K562 (cell line): ENCODE data around the gene CNRIP1. TPM values are rescaled to one million over a fixed set of nuclear protein-coding genes. Genes with fewer than 3 reads are reported as not detected.

ENCODE experiments used
- CBFA2T3 ChIP-seq: fragments of 450-650 bp; IDR thresholded peaks from 2 replicates; pipeline ENCODE4 v1.6.1; 2017
- CEBPG ChIP-seq, 3 experiments: fragments of 200-800 bp in 1 of 3; sonication (Bioruptor generic) in 1 of 3; sonication (generic) in 1 of 3; formaldehyde crosslinking in 1 of 3; IDR thresholded peaks in 2 of 3; conservative IDR thresholded peaks in 1 of 3; 2 replicates each; pipeline versions ENCODE4 v1.6.1 to v1.8.0; 2016 to 2022; ENCODE audit warnings: missing compliant biosample characterization in 2 of 3, missing genetic modification characterization in 2 of 3, mild to moderate bottlenecking in 1 of 3, missing genetic modification reagents in 1 of 3
- CREB1 ChIP-seq, 2 experiments: sonication (generic) in 1 of 2; formaldehyde crosslinking in 1 of 2; IDR thresholded peaks; 2 replicates each; pipeline versions ENCODE4 v1.6.1 to v1.8.0; 2012 to 2022; ENCODE audit warnings: inconsistent platforms in 1 of 2, mild to moderate bottlenecking in 1 of 2, missing genetic modification reagents in 1 of 2, moderate library complexity in 1 of 2
- FOXP1 ChIP-seq: sonication (generic); formaldehyde crosslinking; IDR thresholded peaks from 2 replicates; pipeline ENCODE4 v1.8.0; 2022; ENCODE audit warnings: mild to moderate bottlenecking, missing genetic modification reagents
- JUND ChIP-seq, 2 experiments: IDR thresholded peaks; 2 replicates in 1 of 2; 3 replicates in 1 of 2; pipeline ENCODE4 v1.6.1; 2011; ENCODE audit warnings: borderline replicate concordance in 2 of 2, low read depth in 2 of 2, low read length in 2 of 2, improper control_type of control experiment in 1 of 2, missing biosample characterization in 1 of 2, missing genetic modification characterization in 1 of 2, missing genetic modification reagents in 1 of 2
- KLF16 ChIP-seq: IDR thresholded peaks from 2 replicates; pipeline ENCODE4 v1.6.1; 2016; ENCODE audit warnings: antibody characterized with exemption
- MAFF ChIP-seq: IDR thresholded peaks from 2 replicates; pipeline ENCODE4 v1.6.1; 2012; ENCODE audit warnings: low read length, improper control_type of control experiment
- RCOR1 ChIP-seq, 2 experiments: IDR thresholded peaks; 2 replicates each; pipeline ENCODE4 v1.6.1; 2012; ENCODE audit warnings: low read depth in 2 of 2, low read length in 2 of 2, borderline replicate concordance in 1 of 2, improper control_type of control experiment in 1 of 2
- SOX6 ChIP-seq: fragments of 450-650 bp; IDR thresholded peaks from 2 replicates; pipeline ENCODE4 v1.6.1; 2014; ENCODE audit warnings: mild to moderate bottlenecking
- polyA plus RNA-seq, 8 experiments: library from polyadenylated mRNA; depleted of rRNA in 4 of 8; stranded (reverse) in 5 of 8; unstranded in 3 of 8; fragments of >200 nt; fragmentation: Nextera tagmentation in 2 of 8; fragmentation: Illumina TruSeq in 1 of 8; extraction: Ambion mirVana in 2 of 8; extraction: Trizol in 1 of 8; gene quantifications; 2 replicates each; pipeline versions ENCODE4 v1.2.1 to v1.2.3, GENCODE V29; 2011 to 2014; ENCODE audit warnings: inconsistent platforms in 1 of 8, missing spikeins in 1 of 8
- total RNA-seq, 7 experiments: library from RNA; depleted of rRNA in 6 of 7; stranded (reverse); fragments of >200 nt in 6 of 7; fragmentation: Illumina TruSeq in 2 of 7; extraction: Trizol in 2 of 7; gene quantifications; 2 replicates each; pipeline versions ENCODE4 v1.2.1 to v1.2.3, GENCODE V29; 2011 to 2021; ENCODE audit warnings: low replicate concordance in 1 of 7
- TF ChIP-seq, protein P1 (sequence below): sonication (generic); IDR thresholded peaks from 2 replicates; pipeline ENCODE4 v1.6.1; 2016
- TF ChIP-seq, protein P2 (sequence below): IDR thresholded peaks from 3 replicates; pipeline ENCODE4 v1.6.1; 2011; ENCODE audit warnings: borderline replicate concordance, mild to moderate bottlenecking, moderate library complexity; ENCODE audit not compliant: insufficient read length; ENCODE audit errors: extremely low read depth
- TF ChIP-seq, protein P3 (sequence below): IDR thresholded peaks from 2 replicates; pipeline ENCODE4 v1.6.1; 2011; ENCODE audit not compliant: insufficient read length; ENCODE audit errors: extremely low read depth

CNRIP1 gene
- total and polyA plus RNA-seq, 9 of the 15 experiments (the other 6 are each of a cell fraction or from before 2014, with no cell fraction given), result 0.59 to 2.1 (median 1.5) TPM

DNA sequence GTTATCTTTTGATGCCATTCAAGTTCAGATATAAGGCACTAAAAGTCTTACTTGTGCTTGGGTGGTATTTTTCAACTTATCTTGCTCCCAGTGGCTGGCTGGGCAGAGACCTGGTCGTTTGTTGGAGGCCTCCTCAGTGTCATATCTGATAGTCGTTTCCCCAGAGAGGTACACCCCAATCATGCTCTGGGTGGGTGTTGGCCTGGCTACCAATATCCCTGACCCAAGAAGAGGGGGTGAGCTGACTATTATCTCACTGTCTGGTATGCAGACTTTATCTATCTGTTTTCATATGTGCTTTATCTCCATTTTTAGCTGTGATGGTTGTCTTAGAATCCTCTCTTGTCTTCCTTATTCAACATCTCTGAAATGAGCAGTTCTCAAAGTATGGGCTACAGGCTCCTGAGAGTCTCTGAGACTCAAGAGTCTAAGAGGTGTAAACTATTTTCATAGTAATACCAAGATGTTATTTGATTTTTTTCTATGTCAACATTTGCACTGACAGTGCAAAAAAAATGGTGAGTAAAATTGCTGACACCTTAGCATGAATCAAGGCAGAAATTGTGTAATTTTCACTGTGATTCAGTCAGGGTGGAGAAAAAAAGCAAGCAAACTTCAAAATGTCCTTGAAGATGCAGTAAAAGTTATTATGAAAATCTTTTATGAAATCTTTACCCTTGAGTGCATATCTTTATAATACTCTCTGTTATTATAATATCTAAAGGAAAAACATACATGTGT, 33.1 kb upstream of the CNRIP1 start (continued):
- TF ChIP-seq, protein P1, sequence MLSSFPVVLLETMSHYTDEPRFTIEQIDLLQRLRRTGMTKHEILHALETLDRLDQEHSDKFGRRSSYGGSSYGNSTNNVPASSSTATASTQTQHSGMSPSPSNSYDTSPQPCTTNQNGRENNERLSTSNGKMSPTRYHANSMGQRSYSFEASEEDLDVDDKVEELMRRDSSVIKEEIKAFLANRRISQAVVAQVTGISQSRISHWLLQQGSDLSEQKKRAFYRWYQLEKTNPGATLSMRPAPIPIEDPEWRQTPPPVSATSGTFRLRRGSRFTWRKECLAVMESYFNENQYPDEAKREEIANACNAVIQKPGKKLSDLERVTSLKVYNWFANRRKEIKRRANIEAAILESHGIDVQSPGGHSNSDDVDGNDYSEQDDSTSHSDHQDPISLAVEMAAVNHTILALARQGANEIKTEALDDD, result peak; percentile 55; the same call in 1 of the 2 replicates
- no peak for TF ChIP-seq FOXP1 (CRISPR knock-in tag)
- peak; percentile 48; the same call in 1 of the 2 replicates for TF ChIP-seq KLF16
- TF ChIP-seq RCOR1 (IDR thresholded peaks at IDR 0.05; ENCODE audit: borderline replicate concordance in 1 of 2, low read depth in 2 of 2, low read length in 2 of 2), result peak in 1 of 2 experiments; percentile 55; a peak in 2 of 4 replicates
- no peak for TF ChIP-seq JUND (IDR thresholded peaks at IDR 0.05; ENCODE audit: borderline replicate concordance, low read depth, low read length)
- TF ChIP-seq JUND (tag; IDR thresholded peaks at IDR 0.05; ENCODE audit: borderline replicate concordance, low read depth, low read length), result 0 out of 3 replicates have a peak, but pooled peaks have one; percentile 14
- TF ChIP-seq SOX6, result peak; percentile 37
- TF ChIP-seq CEBPG (CRISPR knock-in tag; IDR thresholded peaks at IDR 0.05), result no peak
- TF ChIP-seq CEBPG (tag; conservative IDR thresholded peaks at IDR 0.05 in 1 of 2, IDR thresholded peaks at IDR 0.05 in 1 of 2), result 0 out of 4 replicates have a peak, but pooled peaks of 1 of the 2 experiments have one; percentile 19
- TF ChIP-seq, protein P2, sequence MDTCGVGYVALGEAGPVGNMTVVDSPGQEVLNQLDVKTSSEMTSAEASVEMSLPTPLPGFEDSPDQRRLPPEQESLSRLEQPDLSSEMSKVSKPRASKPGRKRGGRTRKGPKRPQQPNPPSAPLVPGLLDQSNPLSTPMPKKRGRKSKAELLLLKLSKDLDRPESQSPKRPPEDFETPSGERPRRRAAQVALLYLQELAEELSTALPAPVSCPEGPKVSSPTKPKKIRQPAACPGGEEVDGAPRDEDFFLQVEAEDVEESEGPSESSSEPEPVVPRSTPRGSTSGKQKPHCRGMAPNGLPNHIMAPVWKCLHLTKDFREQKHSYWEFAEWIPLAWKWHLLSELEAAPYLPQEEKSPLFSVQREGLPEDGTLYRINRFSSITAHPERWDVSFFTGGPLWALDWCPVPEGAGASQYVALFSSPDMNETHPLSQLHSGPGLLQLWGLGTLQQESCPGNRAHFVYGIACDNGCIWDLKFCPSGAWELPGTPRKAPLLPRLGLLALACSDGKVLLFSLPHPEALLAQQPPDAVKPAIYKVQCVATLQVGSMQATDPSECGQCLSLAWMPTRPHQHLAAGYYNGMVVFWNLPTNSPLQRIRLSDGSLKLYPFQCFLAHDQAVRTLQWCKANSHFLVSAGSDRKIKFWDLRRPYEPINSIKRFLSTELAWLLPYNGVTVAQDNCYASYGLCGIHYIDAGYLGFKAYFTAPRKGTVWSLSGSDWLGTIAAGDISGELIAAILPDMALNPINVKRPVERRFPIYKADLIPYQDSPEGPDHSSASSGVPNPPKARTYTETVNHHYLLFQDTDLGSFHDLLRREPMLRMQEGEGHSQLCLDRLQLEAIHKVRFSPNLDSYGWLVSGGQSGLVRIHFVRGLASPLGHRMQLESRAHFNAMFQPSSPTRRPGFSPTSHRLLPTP, result no peak
- TF ChIP-seq CBFA2T3, result peak; percentile 83
- TF ChIP-seq, protein P3, sequence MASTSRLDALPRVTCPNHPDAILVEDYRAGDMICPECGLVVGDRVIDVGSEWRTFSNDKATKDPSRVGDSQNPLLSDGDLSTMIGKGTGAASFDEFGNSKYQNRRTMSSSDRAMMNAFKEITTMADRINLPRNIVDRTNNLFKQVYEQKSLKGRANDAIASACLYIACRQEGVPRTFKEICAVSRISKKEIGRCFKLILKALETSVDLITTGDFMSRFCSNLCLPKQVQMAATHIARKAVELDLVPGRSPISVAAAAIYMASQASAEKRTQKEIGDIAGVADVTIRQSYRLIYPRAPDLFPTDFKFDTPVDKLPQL, result no peak
- TF ChIP-seq MAFF, result peak; percentile 68; the same call in 1 of the 2 replicates
- peak; percentile 21; the same call in 1 of the 2 replicates for TF ChIP-seq CREB1 (IDR thresholded peaks at IDR 0.05)
- TF ChIP-seq CREB1 (CRISPR knock-in tag; IDR thresholded peaks at IDR 0.05), result no peak
